COR-L47 (cell line): ENCODE results near the gene TMSB15B.
"Not testable (repeated sequence)": the region's sequence is repeated elsewhere in the genome, so short reads cannot be mapped to it uniquely, and the experiment has no call there.

Experiments used
- DNase-seq: peaks from one replicate; lab custom pipeline; 2025; lab: John Stamatoyannopoulos, UW

The TMSB15B gene

GRCh38 chrX:103962411-103963278 is at the start of gene TMSB15B:
TSS of gene TMSB15B (plus strand) at chrX:103962627.
- not testable (repeated sequence) for DNase-seq

DNA sequence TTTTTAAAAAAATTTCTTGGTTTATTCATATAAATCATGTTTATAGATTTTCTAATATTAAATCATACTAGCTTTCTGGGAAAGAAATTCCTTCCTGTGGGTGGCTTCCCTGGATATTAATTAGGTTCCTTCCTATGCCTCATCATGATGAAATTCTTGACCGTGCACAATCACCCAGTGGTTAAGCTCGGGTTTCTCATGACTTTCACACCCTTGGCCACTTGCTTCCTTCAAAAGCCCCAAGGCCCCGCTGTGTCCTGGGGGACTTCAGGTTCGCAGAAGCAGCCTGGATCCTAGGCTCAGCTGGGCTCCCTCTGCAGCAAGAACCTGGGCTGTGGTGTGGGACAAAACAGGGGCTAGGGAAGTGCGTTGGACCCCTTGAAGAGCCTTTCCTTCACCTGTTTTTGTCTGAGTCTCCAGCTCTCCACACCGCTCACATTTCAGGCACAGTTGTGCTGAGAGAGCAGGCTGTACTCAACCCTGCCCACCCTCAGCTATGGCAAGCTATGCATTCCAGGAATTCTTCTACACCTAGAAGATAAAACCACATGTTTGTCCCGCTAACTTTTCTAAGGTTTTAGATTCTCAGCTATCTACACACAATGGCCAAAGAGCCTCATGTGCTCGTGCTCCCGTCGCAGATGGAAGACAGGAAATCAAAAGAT is 48.9 kb upstream of the TMSB15B start:
- no peak for DNase-seq

GRCh38 chrX:103918050-103918449 is 44.4 kb upstream of the TMSB15B start:
- DNase-seq: peak; percentile 58

DNA sequence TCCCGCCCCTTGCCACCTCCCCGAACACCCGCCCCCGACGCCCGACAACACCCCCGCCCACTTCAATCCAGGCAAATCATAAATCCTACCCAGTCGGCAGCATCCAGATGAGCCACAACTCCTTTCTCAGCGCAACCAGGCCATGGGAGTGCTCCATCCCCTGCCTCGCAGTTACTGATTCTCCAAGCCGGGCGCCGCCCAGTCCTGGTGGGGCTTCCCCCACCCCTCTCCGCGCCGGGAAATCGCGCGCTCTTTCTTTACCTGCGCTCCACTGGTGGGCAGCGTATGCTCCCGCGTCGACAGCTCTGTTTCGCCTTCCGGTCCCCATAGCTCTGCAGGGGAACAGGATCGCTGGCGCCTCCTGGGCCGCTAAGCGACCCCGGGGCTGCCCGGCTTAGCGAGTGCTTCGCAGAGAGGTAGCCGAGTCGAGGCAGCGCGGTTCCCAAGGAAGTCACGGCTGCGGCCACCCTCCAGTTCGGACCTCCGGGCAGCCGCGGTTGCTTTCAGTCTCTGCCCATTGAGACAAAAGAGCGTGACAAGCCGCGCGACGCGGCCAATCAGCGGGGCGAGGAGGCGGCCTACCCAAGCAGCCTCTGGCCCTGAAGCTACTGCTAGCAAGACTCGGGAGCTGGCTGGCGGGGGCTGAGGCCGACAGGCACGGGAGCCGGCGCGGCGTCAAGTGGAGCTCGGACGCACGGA is 43.7 kb upstream of the TMSB15B start:
- DNase-seq: peak; percentile 57

DNA sequence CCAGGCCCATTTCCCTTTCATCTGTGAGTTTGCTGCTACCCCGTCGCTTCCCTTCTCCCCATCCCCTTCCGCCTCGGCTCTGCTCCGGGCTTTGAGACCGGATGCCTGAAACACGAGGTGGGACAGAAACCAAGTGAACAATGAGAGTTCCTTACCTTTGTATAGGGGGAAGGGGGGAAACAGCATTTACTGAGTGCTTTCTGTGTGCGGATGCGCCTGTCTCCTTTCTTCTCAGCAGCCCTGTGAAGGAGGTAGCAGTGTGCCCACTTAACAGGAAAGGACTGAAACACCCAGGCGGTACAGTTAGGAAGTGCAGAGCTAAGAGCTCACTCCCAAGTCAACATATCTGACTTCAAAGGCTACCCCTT is 43.2 kb upstream of the TMSB15B start:
- no peak for DNase-seq

DNA sequence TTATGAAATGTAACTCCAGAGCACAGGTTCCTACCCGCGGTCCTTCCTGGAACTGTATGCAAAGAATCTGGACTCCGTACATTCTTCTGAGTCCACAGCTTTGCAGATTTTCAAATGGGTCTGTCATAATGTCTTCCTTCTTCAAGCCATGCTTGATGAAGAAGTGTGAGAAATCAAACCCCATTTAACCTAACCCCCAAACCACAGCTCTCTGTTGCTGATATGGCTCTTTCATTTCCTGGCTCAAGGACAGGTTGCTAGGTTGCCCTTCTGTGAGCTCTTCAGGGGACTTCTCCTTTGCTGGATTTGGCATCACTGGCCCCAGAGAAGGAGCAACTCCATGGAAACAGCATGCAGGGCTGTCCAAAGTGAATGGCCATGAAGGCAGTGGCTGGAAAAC is 41.9 kb upstream of the TMSB15B start:
- not testable (repeated sequence) for DNase-seq

DNA sequence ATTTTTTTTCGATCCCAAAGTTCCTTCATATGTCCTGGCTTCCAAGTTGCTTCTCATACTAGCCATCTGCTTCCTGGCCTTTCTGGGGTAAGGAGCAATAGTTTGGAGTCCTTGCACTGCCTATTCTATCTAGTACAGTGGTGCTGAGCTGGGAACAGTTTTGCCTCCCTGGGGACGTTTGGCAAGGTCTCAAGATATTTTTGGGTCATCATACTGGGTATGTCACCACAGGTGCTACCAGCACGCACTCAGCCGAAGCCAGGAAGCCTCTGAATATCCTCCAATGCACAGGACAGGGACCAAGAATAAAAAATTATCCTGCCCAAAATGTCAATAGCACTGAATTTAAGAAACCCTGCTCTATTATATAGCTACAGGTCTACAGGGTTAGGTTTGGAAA is 35.4 kb upstream of the TMSB15B start:
- no peak for DNase-seq

DNA sequence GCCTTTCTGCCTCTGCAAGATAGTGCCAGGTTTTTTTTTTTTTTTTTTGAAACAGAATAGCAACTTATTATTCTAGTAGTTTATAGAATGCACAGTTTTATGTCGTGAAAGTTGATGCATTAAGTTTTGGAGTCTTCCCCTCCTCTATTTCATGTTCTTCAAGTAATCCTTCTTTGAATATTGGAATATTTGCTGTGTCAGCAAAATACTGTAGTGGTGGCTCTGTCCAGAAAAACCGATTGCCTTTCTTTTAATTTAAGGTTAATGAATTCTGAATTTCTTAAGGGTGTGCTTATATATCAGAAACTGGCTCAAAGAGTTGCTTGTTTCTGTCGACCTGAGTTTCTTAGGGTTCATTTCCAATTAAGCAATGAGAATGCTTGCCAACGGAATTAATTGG is 34.8 kb upstream of the TMSB15B start:
- DNase-seq: no peak

DNA sequence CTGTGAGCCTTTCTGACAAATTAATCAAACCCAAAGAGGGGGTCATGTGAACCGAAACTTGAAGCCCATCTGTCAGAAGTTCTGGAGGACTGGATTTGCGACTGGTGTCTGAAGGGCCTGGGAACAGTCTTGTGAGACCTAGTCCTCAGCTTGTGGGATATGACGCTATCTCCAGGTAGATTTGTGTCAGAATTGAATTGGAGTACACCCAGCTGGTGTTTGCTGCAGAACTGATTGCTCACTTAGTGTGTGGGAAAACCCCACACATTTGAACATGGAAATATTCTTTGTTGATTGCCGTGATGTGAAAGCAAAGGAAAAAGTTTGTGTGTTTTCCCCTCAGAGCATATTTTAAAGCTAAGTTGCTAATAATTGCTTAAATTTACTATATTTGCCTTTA is 30.3 kb upstream of the TMSB15B start:
- no peak for DNase-seq

DNA sequence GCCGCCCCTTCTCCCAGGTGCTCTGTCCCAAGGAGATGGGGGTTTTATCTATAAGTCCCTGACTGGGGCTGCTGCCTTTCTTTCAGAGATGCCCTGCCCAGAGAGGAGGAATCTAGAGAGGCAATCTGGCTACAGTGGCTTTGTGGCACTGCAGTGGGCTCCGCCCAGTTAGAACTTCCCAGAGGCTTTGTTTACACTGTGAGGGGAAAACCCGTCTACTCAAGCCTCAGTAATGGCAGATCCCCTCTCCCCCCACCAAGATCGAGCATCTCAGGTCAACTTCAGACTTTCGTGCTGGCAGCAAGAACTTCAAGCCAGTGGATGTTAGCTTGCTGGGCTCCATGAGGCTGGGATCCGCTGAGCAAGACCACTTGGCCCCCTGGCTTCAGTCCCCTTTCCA is 22.2 kb upstream of the TMSB15B start:
- not testable (repeated sequence) for DNase-seq

- peak; percentile 4 for DNase-seq
Measured at GRCh38 chrX:103941201-103941975, 21.0 kb upstream of the TMSB15B start.

- no peak for DNase-seq
Measured at GRCh38 chrX:103949506-103949905, 12.9 kb upstream of the TMSB15B start.

DNA sequence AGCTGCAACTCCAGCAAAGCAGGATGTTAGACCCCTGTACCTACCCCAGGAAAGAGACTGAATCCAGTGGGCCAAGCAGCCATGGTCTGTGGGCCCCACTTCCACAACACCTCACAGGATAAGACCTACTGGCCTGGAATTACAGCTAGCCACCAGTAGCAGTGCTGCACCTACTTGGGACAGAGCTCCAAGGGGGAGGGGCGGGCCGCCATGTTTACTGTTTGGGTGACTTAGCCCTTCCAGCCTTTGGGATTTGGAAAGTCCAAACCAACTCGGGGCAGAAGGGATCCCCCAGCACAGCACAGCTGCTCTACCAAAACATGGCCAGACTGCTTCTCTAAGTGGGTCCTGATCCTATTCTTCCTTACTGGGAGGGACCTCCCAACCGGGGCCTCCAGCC is 9.1 kb upstream of the TMSB15B start:
- no peak for DNase-seq

DNA sequence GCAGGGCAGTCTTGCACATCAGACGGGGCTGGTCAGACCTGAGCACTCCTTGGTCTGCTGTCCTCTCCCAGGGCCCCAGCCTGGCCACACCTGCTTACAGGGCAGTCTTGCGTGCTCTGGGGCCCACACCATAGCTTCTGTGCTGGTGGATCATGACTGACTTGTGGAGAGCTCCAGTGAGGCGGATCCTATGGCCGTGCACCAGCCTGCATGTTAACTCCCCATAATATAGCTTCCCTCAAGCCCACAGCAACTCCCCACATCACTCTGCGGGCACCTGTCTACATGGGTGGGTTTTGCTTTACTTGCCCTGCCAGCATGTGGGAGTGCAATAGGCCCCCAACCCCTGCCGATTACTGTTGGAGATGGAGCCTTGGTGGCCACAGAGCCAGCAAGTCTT is 8.2 kb upstream of the TMSB15B start:
- no peak for DNase-seq

- DNase-seq: not testable (repeated sequence)
Measured at GRCh38 chrX:103960599-103960998, 1.8 kb upstream of the TMSB15B start.

DNA sequence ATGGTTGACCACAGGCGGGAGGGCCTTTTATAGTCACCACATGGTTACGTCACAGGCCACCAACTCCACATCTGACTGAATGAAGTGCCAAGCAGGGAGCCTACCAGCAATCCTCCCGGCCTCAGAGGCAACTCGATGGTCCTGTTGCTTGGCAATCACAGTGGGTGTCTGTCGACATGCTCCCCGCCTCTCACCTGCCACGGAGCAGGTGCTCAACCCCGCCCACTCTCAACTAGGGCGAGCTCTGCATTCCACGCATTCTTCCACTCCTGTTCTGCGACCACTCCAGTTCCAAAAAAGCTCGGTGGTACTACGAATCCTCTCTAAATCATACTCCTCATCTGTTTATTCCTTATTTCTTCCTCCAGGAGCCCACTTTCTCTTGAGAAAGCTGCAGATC is 21.1 kb downstream of the TMSB15B start:
- not testable (repeated sequence) for DNase-seq

- DNase-seq: no peak
Measured at GRCh38 chrX:103999234-103999633, 36.8 kb downstream of the TMSB15B start.

GRCh38 chrX:104008831-104009230 is 46.4 kb downstream of the TMSB15B start:
- no peak for DNase-seq

DNA sequence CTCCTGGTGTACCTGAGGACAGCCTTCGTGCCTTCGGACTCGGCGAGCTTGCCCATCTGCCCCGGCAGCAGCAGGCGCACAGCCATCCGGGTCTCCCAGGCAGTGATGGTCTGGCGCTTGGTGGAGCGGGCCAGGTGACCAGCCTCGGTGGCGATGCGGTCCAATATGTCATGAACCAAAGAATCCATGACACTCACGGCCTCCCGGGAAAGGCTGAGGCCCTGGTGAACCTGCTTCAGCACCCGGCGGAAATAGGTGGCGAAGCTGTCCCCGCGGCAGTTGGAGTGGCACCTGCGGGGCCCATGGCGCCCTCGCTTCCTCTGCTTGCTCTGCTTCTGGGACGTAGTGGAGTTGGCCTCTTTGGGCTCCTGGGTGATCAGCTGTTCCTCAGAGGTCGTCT is 50.7 kb downstream of the TMSB15B start:
- DNase-seq: no peak

- no peak for DNase-seq
Measured at GRCh38 chrX:104013606-104014005, 51.2 kb downstream of the TMSB15B start, which contains the start of gene H2BW1. TSS of gene H2BW1 (minus strand) at chrX:104013708. CDS start at chrX:104013576, 132 bp downstream.

DNA sequence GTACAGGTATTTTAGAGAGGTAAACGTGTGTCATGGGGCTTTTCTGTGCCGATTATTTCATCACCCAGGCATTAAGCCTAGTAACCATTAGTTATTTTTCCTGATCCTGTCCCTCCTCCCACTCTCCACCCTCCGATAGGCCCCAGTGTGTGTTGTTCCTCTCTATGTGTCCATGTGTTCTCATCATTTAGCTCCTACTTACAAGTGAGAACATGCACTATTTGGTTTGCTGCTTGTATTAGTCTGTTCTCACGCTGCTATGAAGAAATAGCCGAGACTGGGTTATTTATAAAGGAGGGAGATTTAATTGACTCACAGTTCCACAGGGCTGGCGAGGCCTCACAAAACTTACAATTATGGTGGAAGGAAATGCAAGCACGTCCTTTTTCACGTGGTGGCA is 53.1 kb downstream of the TMSB15B start:
- DNase-seq: not testable (repeated sequence)
